ENCODE data around the gene SLC26A2. TPM values are rescaled to one million over a fixed set of nuclear protein-coding genes. Genes with fewer than 3 reads are reported as not detected.

SLC26A2 gene
- total and polyA plus RNA-seq, 10 of the 15 experiments (the other 5 are each of a cell fraction or from before 2014, with no cell fraction given): 1.7 to 6.4 (median 4.2) TPM

DNA sequence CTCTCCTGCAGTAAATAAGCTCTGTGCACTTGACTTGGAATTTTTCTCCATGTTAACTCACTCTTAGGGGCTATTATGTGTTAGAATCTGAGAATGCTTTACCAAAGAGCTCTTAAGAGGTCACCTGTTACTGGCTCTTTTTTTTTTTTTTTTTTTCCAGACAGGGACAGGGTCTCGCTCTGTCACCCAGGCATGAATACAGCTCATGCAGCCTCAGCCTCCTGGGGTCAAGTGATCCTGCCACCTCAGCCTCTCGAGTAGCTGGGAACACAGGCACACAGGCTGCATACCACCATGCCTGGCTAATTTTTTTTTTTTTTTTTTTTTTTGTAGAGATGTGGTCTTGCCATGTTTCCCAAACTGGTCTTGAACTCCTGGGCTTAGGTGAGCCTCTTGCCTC is 62.1 kb downstream of the SLC26A2 start:
- in situ Hi-C loops (cut with MboI): no loop called here
- intact Hi-C loops (cut with micrococcal nuclease; ENCODE audit: unreplicated experiment): no loop called here

More for the DNA sequence above, 62.1 kb downstream of the SLC26A2 start:
- no peak overlapping the region for H3K9ac ChIP-seq (ENCODE audit: control insufficient read depth, insufficient read depth, low read length)
- H2AFZ ChIP-seq (ENCODE audit: control insufficient read depth, low read depth, low read length): no peak overlapping the region
- TF ChIP-seq CBX3 (IDR thresholded peaks at IDR 0.05; ENCODE audit: borderline replicate concordance, low read depth): no peak
- TF ChIP-seq, protein P1, sequence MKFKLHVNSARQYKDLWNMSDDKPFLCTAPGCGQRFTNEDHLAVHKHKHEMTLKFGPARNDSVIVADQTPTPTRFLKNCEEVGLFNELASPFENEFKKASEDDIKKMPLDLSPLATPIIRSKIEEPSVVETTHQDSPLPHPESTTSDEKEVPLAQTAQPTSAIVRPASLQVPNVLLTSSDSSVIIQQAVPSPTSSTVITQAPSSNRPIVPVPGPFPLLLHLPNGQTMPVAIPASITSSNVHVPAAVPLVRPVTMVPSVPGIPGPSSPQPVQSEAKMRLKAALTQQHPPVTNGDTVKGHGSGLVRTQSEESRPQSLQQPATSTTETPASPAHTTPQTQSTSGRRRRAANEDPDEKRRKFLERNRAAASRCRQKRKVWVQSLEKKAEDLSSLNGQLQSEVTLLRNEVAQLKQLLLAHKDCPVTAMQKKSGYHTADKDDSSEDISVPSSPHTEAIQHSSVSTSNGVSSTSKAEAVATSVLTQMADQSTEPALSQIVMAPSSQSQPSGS (IDR thresholded peaks at IDR 0.05; ENCODE audit: low read length): no peak
- TF ChIP-seq STAT3 (IDR thresholded peaks at IDR 0.05; ENCODE audit: low read depth, low read length): no peak
- no peak for TF ChIP-seq SIX5 (IDR thresholded peaks at IDR 0.05; ENCODE audit: low read depth, low read length, severe bottlenecking)
- no peak for TF ChIP-seq CEBPZ (IDR thresholded peaks at IDR 0.05; ENCODE audit: low read depth, low read length)
- TF ChIP-seq SREBF1 (IDR thresholded peaks at IDR 0.05; ENCODE audit: low read length): no peak
- TF ChIP-seq TCF3 (IDR thresholded peaks at IDR 0.05; ENCODE audit: borderline replicate concordance, insufficient read depth, low read depth, low read length): no peak
- TF ChIP-seq TCF12 (IDR thresholded peaks at IDR 0.05; ENCODE audit: low read depth, low read length): no peak
- WGBS (ENCODE audit: insufficient coverage, insufficient replicate concordance, low lambda C conversion rate, missing lambda C conversion rate): 63% methylated on average over 2 of the region's 2 CpGs
- H3K9me3 ChIP-seq (replicated peaks; ENCODE audit: control insufficient read depth, insufficient read depth, low read length): no peaks in the 10 kb centered on the region
- H3K79me2 ChIP-seq (ENCODE audit: control insufficient read depth, insufficient read depth, low read length): no peaks in the 10 kb centered on the region
- H3K27me3 ChIP-seq (replicated peaks in 1 of 2; ENCODE audit: control insufficient read depth in 2 of 2, insufficient read depth in 2 of 2, low read length in 1 of 2): no peaks in the 10 kb centered on the region
- POLR2A ChIA-PET: interaction anchor here (0.9 kb wide), 1 partner anchor 9 kb away, joined by 3 read pairs; no protein-coding TSS in a partner anchor
- peaks cover 13 to 26% of the 10 kb centered on the region in 2 experiments for H3K36me3 ChIP-seq (ENCODE audit: control insufficient read depth in 2 of 2, insufficient read depth in 2 of 2, low read length in 1 of 2)
- BruUV-seq (replicated peaks): no TSS peak
- CTCF ChIA-PET: interaction anchor here (1.3 to 2.2 kb wide), 3 partner anchors 32 to 188 kb away, joined by 3 to 8 read pairs (median 4); no protein-coding TSS in a partner anchor
- FAIRE-seq (no peak), ATAC-seq (no peak), DNase-seq (ENCODE audit: low read depth, low spot score) (no peak)
- no peak overlapping the region for H3K27ac ChIP-seq (ENCODE audit: control insufficient read depth, insufficient read depth)
- no peaks in the 10 kb centered on the region for H4K20me1 ChIP-seq (ENCODE audit: control insufficient read depth, insufficient read depth)
- SMC1A ChIA-PET (ENCODE audit: uncharacterized antibody, unreplicated experiment): interaction anchor here (0.6 to 2.9 kb wide), 4 partner anchors 8 to 1403 kb away, joined by 3 to 11 read pairs (median 6); no protein-coding TSS in a partner anchor
- no peak overlapping the region for H3K4me3 ChIP-seq
- H3K4me1 ChIP-seq (ENCODE audit: control insufficient read depth, insufficient read depth, low read length): no peaks in the 10 kb centered on the region
- H3K4me2 ChIP-seq (ENCODE audit: control insufficient read depth, insufficient read depth): no peak overlapping the region
- RAD21 ChIA-PET (ENCODE audit: unreplicated experiment): interaction anchor here (1.0 to 1.2 kb wide), 2 partner anchors 79 to 161 kb away, joined by 3 read pairs; no protein-coding TSS in a partner anchor
